HepG2 (cell line): ENCODE data around the gene MAP1LC3B. TPM values are rescaled to one million over a fixed set of nuclear protein-coding genes. Genes with fewer than 3 reads are reported as not detected.

Experiments
- ATAC-seq: fragments of 200-7000 bp; cut with Tn5 transposase; 3 replicates; pipeline ENCODE4 v1.9.1; 2020; ENCODE audit warnings: mild to moderate bottlenecking, moderate library complexity
- BruUV-seq: library from RNA; stranded (reverse); fragments of 400-500 nt; replicated peaks from 2 replicates; lab custom pipeline; 2021; lab: Mats Ljungman, UMichigan
- CTCF ChIA-PET: fragments of 300-600 bp; formaldehyde crosslinking; extraction: SDS; loops from one replicate; lab custom pipeline; 2021; ENCODE audit warnings: low total read pairs, inconsistent platforms, low intra/inter-chr PET ratio; lab: Yijun Ruan, JAX
- POLR2A ChIA-PET: fragments of 350-600 bp; sonication (Branson Sonifier 250); formaldehyde crosslinking; loops from one replicate; lab custom pipeline; 2020; ENCODE audit warnings: antibody characterized with exemption, inconsistent platforms; lab: Yijun Ruan, JAX
- DNase-seq: peaks from one replicate; pipeline ENCODE4 v3.0.0-alpha.2; 2015; ENCODE audit warnings: low spot score
- FAIRE-seq: peaks from 3 replicates; lab custom pipeline; 2011; peaks lifted over from hg19 to GRCh38; lab: Jason Lieb, UNC
- H2AFZ ChIP-seq: one replicate; pipeline ENCODE4 v1.6.1; 2011; ENCODE audit warnings: low read length, inconsistent platforms
- H3K27ac ChIP-seq: fragments of 300-600 bp; 3 replicates; pipeline ENCODE4 v1.8.0; 2011; ENCODE audit warnings: mixed run types, mild to moderate bottlenecking, mixed read lengths, low read length, inconsistent platforms; ENCODE audit not compliant: insufficient read depth; ENCODE audit errors: extremely low read length
- H3K27me3 ChIP-seq, 2 experiments: fragments of 200-600 bp in 1 of 2; 2 replicates in 1 of 2; 3 replicates in 1 of 2; pipeline versions ENCODE4 v1.6.0 to v1.8.0; 2011; ENCODE audit warnings: low read length in 2 of 2, mild to moderate bottlenecking in 2 of 2, moderate library complexity in 2 of 2, inconsistent platforms in 1 of 2; ENCODE audit not compliant: insufficient read depth in 2 of 2, control insufficient read depth in 1 of 2
- H3K36me3 ChIP-seq, 2 experiments: fragments of 200-600 bp in 1 of 2; replicated peaks in 1 of 2; 2 replicates in 1 of 2; 3 replicates in 1 of 2; pipeline versions ENCODE4 v1.5.1 to v1.8.0; 2011; ENCODE audit warnings: low read length in 2 of 2, inconsistent platforms in 1 of 2; ENCODE audit not compliant: insufficient read depth in 2 of 2, control insufficient read depth in 1 of 2
- H3K4me1 ChIP-seq: 2 replicates; pipeline ENCODE4 v1.5.1; 2012; ENCODE audit warnings: low read length, inconsistent platforms; ENCODE audit not compliant: insufficient read depth
- H3K4me2 ChIP-seq: 2 replicates; pipeline ENCODE4 v1.6.0; 2011; ENCODE audit warnings: low read depth, low read length, inconsistent platforms
- H3K4me3 ChIP-seq, 3 experiments: fragments of 200-600 bp in 1 of 3; sonication (generic), shearing (Covaris generic) in 1 of 3; replicated peaks in 1 of 3; 2 replicates each; pipeline ENCODE4 v1.5.1; 2011 to 2016; ENCODE audit warnings: low read length in 3 of 3, inconsistent platforms in 2 of 3, low read depth in 2 of 3, mild to moderate bottlenecking in 2 of 3, control low read depth in 1 of 3, mixed read lengths in 1 of 3; ENCODE audit not compliant: insufficient read depth in 1 of 3
- H3K79me2 ChIP-seq: one replicate; pipeline ENCODE4 v1.6.1; 2011; ENCODE audit warnings: low read length, inconsistent platforms; ENCODE audit not compliant: insufficient read depth
- H3K9ac ChIP-seq: 2 replicates; pipeline ENCODE4 v1.6.0; 2011; ENCODE audit warnings: mild to moderate bottlenecking, low read depth, low read length, inconsistent platforms; ENCODE audit not compliant: insufficient read depth
- H3K9me3 ChIP-seq: 2 replicates; pipeline ENCODE4 v1.5.1; 2012; ENCODE audit warnings: mild to moderate bottlenecking, low read length
- H4K20me1 ChIP-seq: 2 replicates; pipeline ENCODE4 v1.6.0; 2011; ENCODE audit warnings: inconsistent platforms, mild to moderate bottlenecking, low read length, moderate library complexity; ENCODE audit not compliant: insufficient read depth
- IKZF1 ChIP-seq: fragments of 450-650 bp; IDR thresholded peaks from 2 replicates; pipeline ENCODE4 v1.7.1; 2016
- NFRKB ChIP-seq: fragments of 450-650 bp; IDR thresholded peaks from 2 replicates; pipeline ENCODE4 v1.6.1; 2017
- SAP130 ChIP-seq: IDR thresholded peaks from 2 replicates; pipeline ENCODE4 v1.6.1; 2016; ENCODE audit warnings: low read depth
- SCMH1 ChIP-seq: sonication (generic); formaldehyde crosslinking; IDR thresholded peaks from 2 replicates; pipeline ENCODE4 v1.9.0; 2021; ENCODE audit warnings: missing genetic modification reagents, mild to moderate bottlenecking, borderline replicate concordance
- TOE1 ChIP-seq: sonication (generic); formaldehyde crosslinking; IDR thresholded peaks from 2 replicates; pipeline ENCODE4 v1.4.0; 2020; ENCODE audit warnings: mild to moderate bottlenecking, missing genetic modification reagents
- ZBTB38 ChIP-seq: sonication (generic); formaldehyde crosslinking; IDR thresholded peaks from 2 replicates; pipeline ENCODE4 v1.5.1; 2020; ENCODE audit warnings: mild to moderate bottlenecking, missing genetic modification reagents
- ZBTB42 ChIP-seq: sonication (generic); formaldehyde crosslinking; IDR thresholded peaks from 2 replicates; pipeline ENCODE4 v1.5.0; 2020; ENCODE audit warnings: mild to moderate bottlenecking, missing genetic modification reagents
- ZBTB7A ChIP-seq: sonication (generic); formaldehyde crosslinking; IDR thresholded peaks from 2 replicates; pipeline ENCODE4 v1.8.0; 2022; ENCODE audit warnings: mild to moderate bottlenecking, missing genetic modification reagents
- ZFP36L2 ChIP-seq: sonication (generic); formaldehyde crosslinking; IDR thresholded peaks from 2 replicates; pipeline ENCODE4 v1.4.0; 2020; ENCODE audit warnings: missing genetic modification reagents
- ZNF563 ChIP-seq: sonication (generic); formaldehyde crosslinking; IDR thresholded peaks from 2 replicates; pipeline ENCODE4 v1.8.0; 2022; ENCODE audit warnings: mild to moderate bottlenecking, moderate library complexity, missing genetic modification reagents
- ZNF619 ChIP-seq: sonication (generic); formaldehyde crosslinking; IDR thresholded peaks from 2 replicates; pipeline ENCODE4 v1.4.0; 2020; ENCODE audit warnings: mild to moderate bottlenecking, missing genetic modification reagents
- ZNF644 ChIP-seq: IDR thresholded peaks from 2 replicates; pipeline ENCODE4 v1.6.1; 2016; ENCODE audit warnings: low read depth
- ZNF660 ChIP-seq: sonication (generic); formaldehyde crosslinking; IDR thresholded peaks from 2 replicates; pipeline ENCODE4 v1.5.1; 2020; ENCODE audit warnings: mild to moderate bottlenecking, low read depth, missing genetic modification reagents, borderline replicate concordance
- ZSCAN29 ChIP-seq: sonication (generic); formaldehyde crosslinking; conservative IDR thresholded peaks from 2 replicates; pipeline ENCODE4 v1.4.0; 2020; ENCODE audit warnings: mild to moderate bottlenecking, missing genetic modification reagents
- WGBS: methylation state at CpG from one replicate; pipeline ENCODE4 v1.1.6; 2017; ENCODE audit warnings: low lambda C conversion rate; 5-methylcytosine and 5-hydroxymethylcytosine counted together
- in situ Hi-C: cut with HindIII; loops from 2 replicates; pipeline ENCODE4 v1.10.0; 2017; ENCODE audit warnings: low pct_unique_long_range_greater_than_20kb; ENCODE audit not compliant: extremely low pct_ligation_motif_present
- intact Hi-C: fragments of 100-400 bp; cut with micrococcal nuclease; formaldehyde crosslinking; loops from one replicate; pipeline ENCODE4 v1.10.0; 2022; ENCODE audit not compliant: unreplicated experiment
- polyA plus RNA-seq, 8 experiments: library from polyadenylated mRNA; depleted of rRNA in 3 of 8; stranded (reverse) in 7 of 8; unstranded in 1 of 8; fragments of >200 nt; fragmentation: Illumina TruSeq in 4 of 8; extraction: Trizol in 4 of 8; gene quantifications; 2 replicates each; pipeline versions ENCODE4 v1.2.1 to v1.2.3, GENCODE V29; 2011 to 2016; ENCODE audit warnings: low read depth in 4 of 8, missing spikeins in 1 of 8, mixed read lengths in 1 of 8; ENCODE audit not compliant: insufficient read depth in 1 of 8
- total RNA-seq, 5 experiments: library from RNA; depleted of rRNA; stranded (reverse); fragments of >200 nt; fragmentation: Illumina TruSeq; extraction: Trizol; gene quantifications; 2 replicates each; pipeline ENCODE4 v1.2.3, GENCODE V29; 2016; ENCODE audit warnings: low read depth in 1 of 5
- TF ChIP-seq, protein P1 (sequence below): IDR thresholded peaks from 2 replicates; pipeline ENCODE4 v1.6.1; 2016; ENCODE audit warnings: missing biosample characterization, missing genetic modification reagents, low read depth
- TF ChIP-seq, protein P2 (sequence below): IDR thresholded peaks from 2 replicates; pipeline ENCODE4 v1.6.1; 2016; ENCODE audit warnings: missing compliant biosample characterization, missing genetic modification reagents, borderline replicate concordance
- TF ChIP-seq, protein P3 (sequence below): sonication (generic); formaldehyde crosslinking; IDR thresholded peaks from 2 replicates; pipeline ENCODE4 v1.8.1; 2023; ENCODE audit warnings: mild to moderate bottlenecking, inconsistent platforms, moderate library complexity, missing genetic modification reagents, borderline replicate concordance
- TF ChIP-seq, protein P4 (sequence below): IDR thresholded peaks from 2 replicates; pipeline ENCODE4 v1.6.1; 2016; ENCODE audit warnings: mild to moderate bottlenecking

The MAP1LC3B gene
- total and polyA plus RNA-seq, 2 of the 13 experiments (the other 11 are each of a cell fraction or from before 2014, with no cell fraction given): 15.7 to 37.4 TPM

DNA sequence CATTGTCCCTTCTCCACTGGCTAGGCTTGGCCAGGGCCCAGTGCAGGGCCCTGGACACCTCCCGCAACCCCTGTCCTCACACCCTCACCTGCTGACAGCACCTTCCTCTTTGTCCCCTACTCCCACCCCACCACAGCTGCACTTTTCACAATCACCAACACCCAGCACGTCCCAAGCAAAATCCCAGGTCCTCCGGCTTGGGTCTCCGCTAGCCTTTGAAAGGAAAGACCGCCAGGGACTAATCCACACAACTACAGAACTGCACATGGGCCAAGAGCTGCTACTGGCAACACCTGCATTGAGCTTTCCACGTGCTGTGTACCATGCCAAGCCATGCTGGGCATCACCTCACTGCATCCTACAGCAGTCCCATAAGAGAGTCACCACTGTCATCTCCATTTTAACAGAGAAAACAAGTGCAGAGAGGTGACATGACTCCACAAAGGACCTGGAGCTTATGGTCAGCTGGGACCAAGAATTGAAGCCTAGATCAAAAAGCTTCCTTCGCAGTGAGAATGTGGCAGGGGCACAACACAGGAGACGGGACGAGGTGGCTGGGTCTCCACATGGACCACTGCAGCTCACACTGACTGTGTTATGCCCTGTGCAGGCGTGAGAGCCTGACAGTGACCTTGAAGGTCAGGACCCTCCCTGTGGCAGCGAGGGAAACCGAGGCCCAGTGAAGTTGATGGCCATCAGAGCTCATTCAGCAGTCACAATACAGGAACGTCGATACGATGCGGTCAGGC, 31.1 kb upstream of the MAP1LC3B start:
- Histone ChIP-seq H3K9ac (no peak overlapping the region), H4K20me1 (peaks cover 94% of the 10 kb centered on the region), H3K9me3 (no peaks in the 10 kb centered on the region), H3K36me3 (peaks cover 56 to 92% of the 10 kb centered on the region in 2 experiments), H3K79me2 (peaks cover 96% of the 10 kb centered on the region), H3K27ac (peak overlapping the region; percentile 14), H3K4me2 (no peak overlapping the region), H2AFZ (no peak overlapping the region), H3K4me1 (peaks cover 61% of the 10 kb centered on the region), H3K27me3 (no peaks in the 10 kb centered on the region), H3K4me3 (no peak overlapping the region)
- BruUV-seq: no TSS peak
- 96% methylated on average over 16 of the region's 16 CpGs for WGBS
- CTCF ChIA-PET: no interaction called here
- no peak for DNase-seq
- intact Hi-C loops: no loop called here
- in situ Hi-C loops: no loop called here
- peak; percentile 1; the same call in 1 of the 3 replicates for ATAC-seq
- POLR2A ChIA-PET: interaction anchor here (1.3 to 18.0 kb wide), 2 partner anchors 9 to 17 kb away, joined by 3 to 265 read pairs; partner anchors contain the start of gene FBXO31
- no peak for FAIRE-seq
- no peak for TF ChIP-seq SAP130
- TF ChIP-seq, protein P1, sequence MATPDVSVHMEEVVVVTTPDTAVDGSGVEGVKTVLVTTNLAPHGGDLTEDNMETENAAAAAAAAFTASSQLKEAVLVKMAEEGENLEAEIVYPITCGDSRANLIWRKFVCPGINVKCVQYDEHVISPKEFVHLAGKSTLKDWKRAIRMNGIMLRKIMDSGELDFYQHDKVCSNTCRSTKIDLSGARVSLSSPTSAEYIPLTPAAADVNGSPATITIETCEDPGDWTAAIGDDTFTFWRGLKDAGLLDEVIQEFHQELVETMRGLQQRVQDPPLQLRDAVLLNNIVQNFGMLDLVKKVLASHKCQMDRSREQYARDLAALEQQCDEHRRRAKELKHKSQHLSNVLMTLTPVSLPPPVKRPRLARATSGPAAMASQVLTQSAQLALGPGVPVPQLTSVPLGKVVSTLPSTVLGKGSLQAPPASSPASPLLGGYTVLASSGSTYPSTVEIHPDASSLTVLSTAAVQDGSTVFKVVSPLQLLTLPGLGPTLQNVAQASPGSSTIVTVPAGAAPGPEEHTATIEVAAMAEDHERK (CRISPR knock-in tag): no peak
- TF ChIP-seq, protein P2, sequence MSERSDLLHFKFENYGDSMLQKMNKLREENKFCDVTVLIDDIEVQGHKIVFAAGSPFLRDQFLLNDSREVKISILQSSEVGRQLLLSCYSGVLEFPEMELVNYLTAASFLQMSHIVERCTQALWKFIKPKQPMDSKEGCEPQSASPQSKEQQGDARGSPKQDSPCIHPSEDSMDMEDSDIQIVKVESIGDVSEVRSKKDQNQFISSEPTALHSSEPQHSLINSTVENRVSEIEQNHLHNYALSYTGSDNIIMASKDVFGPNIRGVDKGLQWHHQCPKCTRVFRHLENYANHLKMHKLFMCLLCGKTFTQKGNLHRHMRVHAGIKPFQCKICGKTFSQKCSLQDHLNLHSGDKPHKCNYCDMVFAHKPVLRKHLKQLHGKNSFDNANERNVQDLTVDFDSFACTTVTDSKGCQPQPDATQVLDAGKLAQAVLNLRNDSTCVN (CRISPR knock-in tag): no peak
- TF ChIP-seq ZNF660: no peak
- TF ChIP-seq TOE1 (CRISPR knock-in tag): no peak
- no peak for TF ChIP-seq ZBTB7A (CRISPR knock-in tag)
- no peak for TF ChIP-seq ZSCAN29 (CRISPR knock-in tag)
- peak; percentile 84; the same call in 1 of the 2 replicates for TF ChIP-seq ZBTB38 (CRISPR knock-in tag)
- TF ChIP-seq, protein P3, sequence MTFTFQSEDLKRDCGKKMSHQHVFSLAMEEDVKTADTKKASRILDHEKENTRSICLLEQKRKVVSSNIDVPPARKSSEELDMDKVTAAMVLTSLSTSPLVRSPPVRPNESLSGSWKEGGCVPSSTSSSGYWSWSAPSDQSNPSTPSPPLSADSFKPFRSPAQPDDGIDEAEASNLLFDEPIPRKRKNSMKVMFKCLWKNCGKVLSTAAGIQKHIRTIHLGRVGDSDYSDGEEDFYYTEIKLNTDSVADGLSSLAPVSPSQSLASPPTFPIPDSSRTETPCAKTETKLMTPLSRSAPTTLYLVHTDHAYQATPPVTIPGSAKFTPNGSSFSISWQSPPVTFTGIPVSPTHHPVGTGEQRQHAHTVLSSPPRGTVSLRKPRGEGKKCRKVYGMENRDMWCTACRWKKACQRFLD (CRISPR knock-in tag): no peak
- TF ChIP-seq NFRKB: no peak
- no peak for TF ChIP-seq IKZF1
- TF ChIP-seq ZBTB42 (CRISPR knock-in tag): no peak
- no peak for TF ChIP-seq ZNF644
- TF ChIP-seq ZNF563: no peak
- TF ChIP-seq, protein P4, sequence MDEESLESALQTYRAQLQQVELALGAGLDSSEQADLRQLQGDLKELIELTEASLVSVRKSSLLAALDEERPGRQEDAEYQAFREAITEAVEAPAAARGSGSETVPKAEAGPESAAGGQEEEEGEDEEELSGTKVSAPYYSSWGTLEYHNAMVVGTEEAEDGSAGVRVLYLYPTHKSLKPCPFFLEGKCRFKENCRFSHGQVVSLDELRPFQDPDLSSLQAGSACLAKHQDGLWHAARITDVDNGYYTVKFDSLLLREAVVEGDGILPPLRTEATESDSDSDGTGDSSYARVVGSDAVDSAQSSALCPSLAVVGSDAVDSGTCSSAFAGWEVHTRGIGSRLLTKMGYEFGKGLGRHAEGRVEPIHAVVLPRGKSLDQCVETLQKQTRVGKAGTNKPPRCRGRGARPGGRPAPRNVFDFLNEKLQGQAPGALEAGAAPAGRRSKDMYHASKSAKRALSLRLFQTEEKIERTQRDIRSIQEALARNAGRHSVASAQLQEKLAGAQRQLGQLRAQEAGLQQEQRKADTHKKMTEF (CRISPR knock-in tag): no peak
- TF ChIP-seq SCMH1: no peak
- no peak for TF ChIP-seq ZNF619
- TF ChIP-seq ZFP36L2 (CRISPR knock-in tag): no peak
